Neural cell (in vitro differentiated cells): ENCODE results near the gene MAST4. TPM values are rescaled to one million over a fixed set of nuclear protein-coding genes. Genes with fewer than 3 reads are reported as not detected.

Experiments
- H2AFZ ChIP-seq: fragments of 200-600, 300-800 bp; sonication (generic), shearing (Covaris generic); 2 replicates; pipeline ENCODE4 v1.6.0; 2014; ENCODE audit warnings: low read depth, mild to moderate bottlenecking, antibody characterized with exemption, low read length, moderate library complexity
- H3F3A ChIP-seq: fragments of 200-600 bp; shearing (Covaris generic); 2 replicates; pipeline ENCODE4 v1.6.1; 2016; ENCODE audit warnings: mild to moderate bottlenecking, moderate library complexity, mixed read lengths, antibody characterized with exemption, low read length; ENCODE audit not compliant: insufficient read depth, poor library complexity, severe bottlenecking
- H3K27ac ChIP-seq: fragments of 200-600, 300-800 bp; sonication (generic), shearing (Covaris generic); 2 replicates; pipeline ENCODE4 v1.5.1; 2014; ENCODE audit warnings: mild to moderate bottlenecking, low read length, moderate library complexity
- H3K27me3 ChIP-seq: fragments of 300-800, 200-600 bp; sonication (generic), shearing (Covaris generic); 2 replicates; pipeline ENCODE4 v1.6.0; 2014; ENCODE audit warnings: mild to moderate bottlenecking, low read depth, low read length, moderate library complexity; ENCODE audit not compliant: insufficient read depth
- H3K36me3 ChIP-seq: fragments of 300-800, 200-600 bp; sonication (generic), shearing (Covaris generic); 2 replicates; pipeline ENCODE4 v1.5.1; 2014; ENCODE audit warnings: mild to moderate bottlenecking, antibody characterized with exemption, low read length, moderate library complexity; ENCODE audit not compliant: insufficient read depth
- H3K4me2 ChIP-seq: fragments of 300-800, 200-600 bp; sonication (generic), shearing (Covaris generic); 2 replicates; pipeline ENCODE4 v1.6.0; 2014; ENCODE audit warnings: mild to moderate bottlenecking, low read length
- H3K4me3 ChIP-seq: fragments of 300-800, 200-600 bp; sonication (generic), shearing (Covaris generic); 2 replicates; pipeline ENCODE4 v1.5.1; 2014; ENCODE audit warnings: mild to moderate bottlenecking, low read length, moderate library complexity
- H3K79me2 ChIP-seq: fragments of 200-600 bp; shearing (Covaris generic); replicated peaks from 2 replicates; pipeline ENCODE4 v1.6.0; 2014; ENCODE audit warnings: mild to moderate bottlenecking, low read length, moderate library complexity; ENCODE audit not compliant: insufficient read depth
- H3K9ac ChIP-seq: fragments of 300-800, 200-600 bp; sonication (generic), shearing (Covaris generic); 2 replicates; pipeline ENCODE4 v1.6.1; 2016; ENCODE audit warnings: mild to moderate bottlenecking, low read length, mixed read lengths
- H3K9me2 ChIP-seq: fragments of 200-600 bp; shearing (Covaris generic); 2 replicates; pipeline ENCODE4 v1.6.1; 2016; ENCODE audit warnings: mild to moderate bottlenecking, low read length, mixed read lengths; ENCODE audit not compliant: insufficient read depth
- H3K9me3 ChIP-seq: fragments of 200-600, 300-800 bp; sonication (generic), shearing (Covaris generic); 2 replicates; pipeline ENCODE4 v1.6.1; 2016; ENCODE audit warnings: mild to moderate bottlenecking, mixed run types, low read length, moderate library complexity, mixed read lengths
- H4K20me1 ChIP-seq: fragments of 200-600 bp; shearing (Covaris generic); 2 replicates; pipeline ENCODE4 v1.6.1; 2016; ENCODE audit warnings: mild to moderate bottlenecking, mixed run types; ENCODE audit not compliant: insufficient read depth
- EP300 ChIP-seq: fragments of 450-650 bp; conservative IDR thresholded peaks from 2 replicates; pipeline ENCODE4 v1.6.1; 2014; ENCODE audit warnings: antibody characterized with exemption, mild to moderate bottlenecking, moderate library complexity; ENCODE audit not compliant: poor library complexity, severe bottlenecking
- EZH2 ChIP-seq: fragments of 200-600, 300-800 bp; shearing (Covaris generic), sonication (generic); IDR thresholded peaks from 2 replicates; pipeline ENCODE4 v1.6.1; 2014; ENCODE audit warnings: antibody characterized with exemption, low read length, borderline replicate concordance, mild to moderate bottlenecking; ENCODE audit not compliant: insufficient read depth, poor library complexity, severe bottlenecking
- MXI1 ChIP-seq: fragments of 450-650 bp; conservative IDR thresholded peaks from 2 replicates; pipeline ENCODE4 v1.6.1; 2014; ENCODE audit warnings: antibody characterized with exemption, mild to moderate bottlenecking; ENCODE audit not compliant: poor library complexity, severe bottlenecking
- POLR2AphosphoS5 ChIP-seq: IDR thresholded peaks from 2 replicates; pipeline ENCODE4 v1.6.1; 2012
- RAD21 ChIP-seq: fragments of 450-650 bp; conservative IDR thresholded peaks from 2 replicates; pipeline ENCODE4 v1.6.1; 2014; ENCODE audit warnings: antibody characterized with exemption, mild to moderate bottlenecking, moderate library complexity
- SMC3 ChIP-seq: fragments of 450-650 bp; conservative IDR thresholded peaks from 2 replicates; pipeline ENCODE4 v1.6.1; 2014; ENCODE audit warnings: antibody characterized with exemption, mild to moderate bottlenecking, moderate library complexity; ENCODE audit not compliant: poor library complexity
- TAF1 ChIP-seq: IDR thresholded peaks from 2 replicates; pipeline ENCODE4 v1.6.1; 2012; ENCODE audit warnings: low read depth
- polyA plus RNA-seq: library from polyadenylated mRNA; depleted of rRNA; stranded (reverse); fragments of >200 nt; gene quantifications from 2 replicates; pipeline ENCODE4 v1.2.3, GENCODE V29; 2014
- TF ChIP-seq, protein P1 (sequence below): fragments of 450-650 bp; IDR thresholded peaks from 2 replicates; pipeline ENCODE4 v1.5.1; 2014; ENCODE audit warnings: antibody characterized with exemption, mild to moderate bottlenecking, moderate library complexity; ENCODE audit not compliant: poor library complexity, severe bottlenecking
- TF ChIP-seq, protein P2 (sequence below): IDR thresholded peaks from 2 replicates; pipeline ENCODE4 v1.6.1; 2012; ENCODE audit warnings: borderline replicate concordance

Gene MAST4
- polyA plus RNA-seq, 1 donor from 2014 or later = 2.3 TPM

DNA sequence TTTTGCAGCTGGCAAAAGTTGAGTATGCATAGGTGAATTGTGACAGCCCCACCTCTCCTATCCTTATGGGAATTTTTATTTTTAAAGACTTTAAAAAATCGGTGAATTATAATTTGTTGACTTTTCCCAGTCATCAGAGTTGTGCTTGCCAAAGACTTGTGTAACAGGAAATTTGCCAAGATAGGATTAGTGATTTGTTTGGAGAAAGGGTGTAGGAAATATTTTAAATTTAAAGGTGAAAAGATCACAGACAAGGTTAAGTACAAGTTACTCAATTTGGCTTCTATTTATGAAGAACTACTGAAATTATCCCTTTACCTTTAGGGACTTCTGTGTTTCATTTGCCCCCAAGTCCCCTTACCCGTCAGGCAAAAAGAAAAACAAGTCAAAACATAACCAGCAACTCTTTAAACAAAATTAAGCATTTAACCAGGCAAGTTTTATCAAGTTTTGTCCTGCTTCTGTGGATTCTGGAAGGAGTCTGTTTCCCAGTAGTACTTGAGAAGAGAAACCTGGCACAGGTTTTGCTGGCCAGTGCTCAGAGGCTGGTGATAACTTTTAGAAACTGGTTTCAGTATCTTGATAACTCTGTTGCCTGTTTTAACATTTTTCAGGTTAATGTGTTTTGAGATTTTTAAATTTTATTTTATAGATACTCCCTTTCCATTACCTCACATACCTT, 285.4 kb downstream of the MAST4 start:
- Histone ChIP-seq H4K20me1 (no peaks in the 10 kb centered on the region), H3F3A (no peaks in the 10 kb centered on the region), H3K36me3 (no peaks in the 10 kb centered on the region), H3K9me2 (no peaks in the 10 kb centered on the region), H3K27ac (no peak overlapping the region), H3K9ac (no peak overlapping the region), H3K4me2 (no peak overlapping the region), H3K9me3 (no peaks in the 10 kb centered on the region), H3K4me3 (no peak overlapping the region), H3K79me2 (no peaks in the 10 kb centered on the region), H3K27me3 (no peaks in the 10 kb centered on the region), H2AFZ (no peak overlapping the region)
- TF ChIP-seq SMC3 (no peak), EZH2 (no peak), TAF1 (no peak), EP300 (no peak), RAD21 (no peak), POLR2AphosphoS5 (no peak), MXI1 (no peak)
- TF ChIP-seq, protein P1, sequence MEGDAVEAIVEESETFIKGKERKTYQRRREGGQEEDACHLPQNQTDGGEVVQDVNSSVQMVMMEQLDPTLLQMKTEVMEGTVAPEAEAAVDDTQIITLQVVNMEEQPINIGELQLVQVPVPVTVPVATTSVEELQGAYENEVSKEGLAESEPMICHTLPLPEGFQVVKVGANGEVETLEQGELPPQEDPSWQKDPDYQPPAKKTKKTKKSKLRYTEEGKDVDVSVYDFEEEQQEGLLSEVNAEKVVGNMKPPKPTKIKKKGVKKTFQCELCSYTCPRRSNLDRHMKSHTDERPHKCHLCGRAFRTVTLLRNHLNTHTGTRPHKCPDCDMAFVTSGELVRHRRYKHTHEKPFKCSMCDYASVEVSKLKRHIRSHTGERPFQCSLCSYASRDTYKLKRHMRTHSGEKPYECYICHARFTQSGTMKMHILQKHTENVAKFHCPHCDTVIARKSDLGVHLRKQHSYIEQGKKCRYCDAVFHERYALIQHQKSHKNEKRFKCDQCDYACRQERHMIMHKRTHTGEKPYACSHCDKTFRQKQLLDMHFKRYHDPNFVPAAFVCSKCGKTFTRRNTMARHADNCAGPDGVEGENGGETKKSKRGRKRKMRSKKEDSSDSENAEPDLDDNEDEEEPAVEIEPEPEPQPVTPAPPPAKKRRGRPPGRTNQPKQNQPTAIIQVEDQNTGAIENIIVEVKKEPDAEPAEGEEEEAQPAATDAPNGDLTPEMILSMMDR = no peak
- TF ChIP-seq, protein P2, sequence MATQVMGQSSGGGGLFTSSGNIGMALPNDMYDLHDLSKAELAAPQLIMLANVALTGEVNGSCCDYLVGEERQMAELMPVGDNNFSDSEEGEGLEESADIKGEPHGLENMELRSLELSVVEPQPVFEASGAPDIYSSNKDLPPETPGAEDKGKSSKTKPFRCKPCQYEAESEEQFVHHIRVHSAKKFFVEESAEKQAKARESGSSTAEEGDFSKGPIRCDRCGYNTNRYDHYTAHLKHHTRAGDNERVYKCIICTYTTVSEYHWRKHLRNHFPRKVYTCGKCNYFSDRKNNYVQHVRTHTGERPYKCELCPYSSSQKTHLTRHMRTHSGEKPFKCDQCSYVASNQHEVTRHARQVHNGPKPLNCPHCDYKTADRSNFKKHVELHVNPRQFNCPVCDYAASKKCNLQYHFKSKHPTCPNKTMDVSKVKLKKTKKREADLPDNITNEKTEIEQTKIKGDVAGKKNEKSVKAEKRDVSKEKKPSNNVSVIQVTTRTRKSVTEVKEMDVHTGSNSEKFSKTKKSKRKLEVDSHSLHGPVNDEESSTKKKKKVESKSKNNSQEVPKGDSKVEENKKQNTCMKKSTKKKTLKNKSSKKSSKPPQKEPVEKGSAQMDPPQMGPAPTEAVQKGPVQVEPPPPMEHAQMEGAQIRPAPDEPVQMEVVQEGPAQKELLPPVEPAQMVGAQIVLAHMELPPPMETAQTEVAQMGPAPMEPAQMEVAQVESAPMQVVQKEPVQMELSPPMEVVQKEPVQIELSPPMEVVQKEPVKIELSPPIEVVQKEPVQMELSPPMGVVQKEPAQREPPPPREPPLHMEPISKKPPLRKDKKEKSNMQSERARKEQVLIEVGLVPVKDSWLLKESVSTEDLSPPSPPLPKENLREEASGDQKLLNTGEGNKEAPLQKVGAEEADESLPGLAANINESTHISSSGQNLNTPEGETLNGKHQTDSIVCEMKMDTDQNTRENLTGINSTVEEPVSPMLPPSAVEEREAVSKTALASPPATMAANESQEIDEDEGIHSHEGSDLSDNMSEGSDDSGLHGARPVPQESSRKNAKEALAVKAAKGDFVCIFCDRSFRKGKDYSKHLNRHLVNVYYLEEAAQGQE = no peak

DNA sequence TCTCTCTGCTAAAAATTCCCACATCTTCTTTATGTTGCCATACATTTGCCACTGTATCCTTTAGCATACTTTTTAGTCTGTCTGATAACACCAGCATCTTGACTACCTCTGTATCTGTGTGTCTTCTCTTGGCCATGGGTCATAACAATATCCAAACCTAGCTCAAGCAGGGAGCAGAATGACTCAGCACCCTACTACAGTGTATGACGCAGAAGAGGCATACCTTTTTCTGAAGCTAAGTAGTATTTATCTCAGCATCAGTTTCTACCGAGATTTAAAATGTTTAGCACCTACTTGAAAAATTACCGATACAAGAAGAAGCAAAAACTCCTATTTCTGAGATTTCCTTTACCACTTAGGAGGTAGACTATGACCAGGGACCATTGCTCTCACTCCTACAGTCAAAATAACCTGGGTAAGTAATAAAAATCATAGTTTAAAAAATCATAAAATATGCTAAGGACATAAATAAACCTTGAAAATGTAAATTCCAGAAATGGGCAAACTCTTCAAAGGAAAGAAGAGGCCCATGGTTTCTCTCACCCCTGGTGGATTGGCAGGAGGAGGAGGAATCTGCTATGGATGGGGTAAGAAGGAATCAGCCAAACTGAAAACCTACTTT, 286.5 kb downstream of the MAST4 start:
- Histone ChIP-seq H2AFZ (no peak overlapping the region), H3F3A (no peaks in the 10 kb centered on the region), H3K4me3 (no peak overlapping the region), H3K9me2 (no peaks in the 10 kb centered on the region), H3K9me3 (no peaks in the 10 kb centered on the region), H3K9ac (no peak overlapping the region), H3K79me2 (no peaks in the 10 kb centered on the region), H3K4me2 (no peak overlapping the region), H3K27ac (no peak overlapping the region), H3K36me3 (no peaks in the 10 kb centered on the region), H3K27me3 (no peaks in the 10 kb centered on the region), H4K20me1 (no peaks in the 10 kb centered on the region)
- no peak for TF ChIP-seq EP300
- TF ChIP-seq, protein P2 = no peak
- no peak for TF ChIP-seq TAF1
- TF ChIP-seq, protein P1 = no peak
- no peak for TF ChIP-seq RAD21
- TF ChIP-seq MXI1 = no peak
- TF ChIP-seq EZH2 = no peak
- TF ChIP-seq SMC3 = no peak
- TF ChIP-seq POLR2AphosphoS5 = no peak
